Ovary (tissue), 9 donors: ENCODE results near the gene DPEP3. TPM values are rescaled to one million over a fixed set of nuclear protein-coding genes. Genes with fewer than 3 reads are reported as not detected.
A peak's percentile ranks its signal among the peaks of the same experiment; 100 is the strongest.
"Not testable (repeated sequence)": the region's sequence is repeated elsewhere in the genome, so short reads cannot be mapped to it uniquely, and the experiment has no call there.

Experiments used
- DNase-seq, 5 donors: peaks; one replicate each; pipeline ENCODE4 v3.0.0-alpha.2; 2019 to 2020
- H3K27ac ChIP-seq, 2 donors: fragments of 200-600 bp; one replicate each; pipeline versions ENCODE4 v1.5.1 to v1.8.0; 2019 to 2022
- H3K27me3 ChIP-seq: fragments of 200-600 bp; one replicate; pipeline ENCODE4 v1.8.0; 2022
- H3K36me3 ChIP-seq: fragments of 200-600 bp; sonication (generic); one replicate; pipeline ENCODE4 v1.5.1; 2019
- H3K4me1 ChIP-seq: one replicate; pipeline ENCODE4 v1.8.1; 2013; ENCODE audit warnings: mild to moderate bottlenecking, moderate library complexity; ENCODE audit not compliant: insufficient read depth
- H3K4me3 ChIP-seq: fragments of 200-600 bp; sonication (generic); one replicate; pipeline ENCODE4 v1.5.1; 2017
- H3K9me3 ChIP-seq, 2 donors: fragments of 200-600 bp in 1 of 2; sonication (generic) in 1 of 2; one replicate each; pipeline versions ENCODE4 v1.5.1 to v1.8.1; 2013 to 2019; ENCODE audit warnings: mild to moderate bottlenecking in 1 of 2, moderate library complexity in 1 of 2
- EP300 ChIP-seq: sonication (generic); formaldehyde crosslinking; IDR thresholded peaks from one replicate; pipeline ENCODE4 v1.6.1; 2017; ENCODE audit warnings: antibody characterized with exemption
- POLR2A ChIP-seq: fragments of 450-650 bp; IDR thresholded peaks from one replicate; pipeline ENCODE4 v1.6.1; 2017; ENCODE audit warnings: antibody characterized with exemption, mild to moderate bottlenecking, moderate library complexity
- WGBS, 3 donors: extraction: QIAGEN DNeasy Blood & Tissue Kit in 1 of 3; methylation state at CpG; one replicate each; pipeline versions ENCODE4 v1.1.5 to v1.1.7; 2013 to 2017; 5-methylcytosine and 5-hydroxymethylcytosine counted together
- intact Hi-C, 4 donors: fragments of 100-400 bp; cut with DNase I; formaldehyde crosslinking; loops; one replicate each; pipeline versions ENCODE4 v1.11.0 to v1.15.1; 2022 to 2023
- polyA plus RNA-seq, 2 donors: library from polyadenylated mRNA; stranded (reverse); fragments of 200-250 nt in 1 of 2; fragments of 350-450 nt in 1 of 2; fragmentation: Illumina TruSeq in 1 of 2; extraction: RNeasy Lipid Tissue Mini Kit (QIAGEN cat#74804) in 1 of 2; gene quantifications; one replicate each; pipeline ENCODE4 v1.2.3, GENCODE V29; 2013 to 2014
- total RNA-seq, 7 donors: library from RNA; depleted of rRNA in 2 of 7; stranded (reverse); fragments of >200 nt in 2 of 7; fragmentation: NEBNext Ultra II Directional in 3 of 7; extraction: Animal tissue kit (Norgen Biotek cat#: 25700) in 3 of 7; gene quantifications; one replicate each; pipeline versions ENCODE4 v1.1.0 to v1.2.4, GENCODE V29; 2016 to 2023
- TF ChIP-seq, protein P1 (sequence below), 3 donors: fragments of 450-650 bp in 2 of 3; fragments of 200-600 bp in 1 of 3; IDR thresholded peaks; one replicate each; pipeline versions ENCODE4 v1.5.1 to v1.8.0; 2016 to 2022; ENCODE audit warnings: antibody characterized with exemption in 3 of 3, mild to moderate bottlenecking in 1 of 3
- donor health status: DM: no; HTN: no; CAD: no; lungs with moderate emphysema.
- donor health status: DM: no; HTN: no; CAD: no.
- donor health status: Bipolar disorder and iron deficiency.
- donor health status: DM: yes; HTN: yes; CAD: no.
- donor health status: DM: no; HTN: no; CAD: no.
- donor health status: DM: yes; HTN: yes; CAD: no.

Gene DPEP3
- total and polyA plus RNA-seq, 9 donors: 0.05 to 0.23 TPM; not detected in 7

DNA sequence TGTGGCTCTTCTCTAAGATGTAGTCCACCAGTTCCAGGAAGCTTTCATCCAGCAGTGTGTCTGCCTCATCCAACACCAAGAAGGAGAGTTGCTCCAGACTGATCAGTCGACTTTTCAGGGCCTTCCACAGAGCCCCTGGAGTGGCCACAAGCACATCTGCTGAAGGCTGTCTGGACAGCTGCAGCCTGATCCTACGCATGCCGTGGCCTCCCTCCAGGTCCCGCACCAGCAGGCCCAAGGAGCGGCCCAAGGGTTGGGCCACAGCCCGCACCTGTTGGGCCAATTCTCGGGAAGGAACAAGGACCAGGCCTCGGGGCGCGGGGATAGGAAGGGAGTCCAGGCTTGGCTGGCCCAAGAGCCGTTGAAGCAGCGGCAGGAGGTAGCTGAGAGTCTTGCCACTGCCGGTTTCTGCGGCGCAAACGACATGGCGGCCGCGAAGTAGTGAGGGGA is 42.0 kb upstream of the DPEP3 start:
- Histone ChIP-seq H3K36me3 (no peaks in the 10 kb centered on the region), H3K9me3 (no peaks in the 10 kb centered on the region), H3K27me3 (no peaks in the 10 kb centered on the region), H3K4me1 (peaks cover 9% of the 10 kb centered on the region), H3K27ac (peak overlapping the region in 1 of 2 donors; percentile 74), H3K4me3 (peak overlapping the region; percentile 92)
- intact Hi-C loops: loop anchor here in 1 of 4 donors (10.0 kb wide), 1 partner anchor 348 kb away; no protein-coding TSS in a partner anchor
- WGBS, 3 donors: 2 to 14% (median 10%) methylated on average over 10 to 19 of the region's 19 CpGs
- TF ChIP-seq, protein P1, sequence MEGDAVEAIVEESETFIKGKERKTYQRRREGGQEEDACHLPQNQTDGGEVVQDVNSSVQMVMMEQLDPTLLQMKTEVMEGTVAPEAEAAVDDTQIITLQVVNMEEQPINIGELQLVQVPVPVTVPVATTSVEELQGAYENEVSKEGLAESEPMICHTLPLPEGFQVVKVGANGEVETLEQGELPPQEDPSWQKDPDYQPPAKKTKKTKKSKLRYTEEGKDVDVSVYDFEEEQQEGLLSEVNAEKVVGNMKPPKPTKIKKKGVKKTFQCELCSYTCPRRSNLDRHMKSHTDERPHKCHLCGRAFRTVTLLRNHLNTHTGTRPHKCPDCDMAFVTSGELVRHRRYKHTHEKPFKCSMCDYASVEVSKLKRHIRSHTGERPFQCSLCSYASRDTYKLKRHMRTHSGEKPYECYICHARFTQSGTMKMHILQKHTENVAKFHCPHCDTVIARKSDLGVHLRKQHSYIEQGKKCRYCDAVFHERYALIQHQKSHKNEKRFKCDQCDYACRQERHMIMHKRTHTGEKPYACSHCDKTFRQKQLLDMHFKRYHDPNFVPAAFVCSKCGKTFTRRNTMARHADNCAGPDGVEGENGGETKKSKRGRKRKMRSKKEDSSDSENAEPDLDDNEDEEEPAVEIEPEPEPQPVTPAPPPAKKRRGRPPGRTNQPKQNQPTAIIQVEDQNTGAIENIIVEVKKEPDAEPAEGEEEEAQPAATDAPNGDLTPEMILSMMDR (IDR thresholded peaks at IDR 0.05): no peak
- no peak for TF ChIP-seq EP300
- no peak for TF ChIP-seq POLR2A
- DNase-seq: peak in 1 of 5 donors; percentile 25

DNA sequence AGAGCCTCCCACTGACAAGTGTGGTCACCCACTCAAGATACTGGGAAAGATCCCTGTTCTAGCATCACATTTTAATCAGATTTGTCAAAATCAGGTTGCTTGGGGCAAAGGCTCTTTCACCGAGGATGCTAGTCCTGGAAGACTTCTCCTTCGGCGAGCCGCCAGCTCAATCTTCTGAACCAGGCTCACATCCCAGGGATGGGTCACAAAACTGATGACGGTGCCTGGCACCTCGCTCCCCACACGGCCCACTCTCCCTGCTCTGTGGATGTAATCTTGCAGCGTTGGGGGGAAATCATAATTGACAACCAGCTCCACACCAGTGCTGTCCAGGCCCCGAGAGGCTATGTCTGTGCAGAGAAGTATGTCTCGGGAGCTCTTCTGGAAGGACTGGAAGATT is 41.2 kb upstream of the DPEP3 start:
- Histone ChIP-seq H3K36me3 (no peaks in the 10 kb centered on the region), H3K9me3 (no peaks in the 10 kb centered on the region), H3K27ac (no peak overlapping the region), H3K4me1 (peaks cover 9% of the 10 kb centered on the region), H3K27me3 (no peaks in the 10 kb centered on the region), H3K4me3 (no peak overlapping the region)
- TF ChIP-seq EP300 (no peak), POLR2A (no peak)
- TF ChIP-seq, protein P1 (IDR thresholded peaks at IDR 0.05): no peak
- WGBS, 3 donors: 90 to 93% (median 91%) methylated on average over 10 of the region's 10 CpGs
- intact Hi-C loops: loop anchor here in 1 of 4 donors (10.0 kb wide), 1 partner anchor 347 kb away; no protein-coding TSS in a partner anchor
- DNase-seq: no peak

DNA sequence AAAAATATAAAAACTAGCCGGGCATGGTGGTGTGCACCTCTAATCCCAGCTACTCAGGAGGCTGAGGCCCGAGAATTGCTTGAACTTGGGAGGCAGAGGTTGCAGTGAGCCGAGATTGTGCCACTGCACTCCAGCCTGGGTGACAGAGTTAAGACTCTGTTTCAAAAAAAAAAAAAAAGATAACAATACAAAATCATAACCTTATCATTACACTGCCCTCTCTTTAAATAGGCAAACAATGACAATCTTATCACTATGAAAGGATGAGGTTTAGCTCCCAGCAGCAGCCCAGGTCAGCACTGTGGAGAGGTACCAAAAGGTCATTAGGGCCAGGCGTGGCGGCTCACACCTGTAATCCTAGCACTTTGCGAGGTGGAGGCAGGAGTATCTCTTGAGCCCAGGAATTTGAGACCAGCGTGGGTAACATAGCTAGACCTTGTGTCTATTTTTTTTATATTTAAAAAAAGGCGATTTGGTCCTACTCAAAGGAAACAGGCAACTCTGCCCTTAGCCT is 38.9 kb upstream of the DPEP3 start:
- intact Hi-C loops: no loop called here
- TF ChIP-seq POLR2A (no peak), EP300 (no peak)
- TF ChIP-seq, protein P1 (IDR thresholded peaks at IDR 0.05): no peak
- H3K9me3 ChIP-seq: no peaks in the 10 kb centered on the region
- DNase-seq: no peak
- 65 to 71% (median 66%) methylated on average over 8 of the region's 8 CpGs for WGBS, 3 donors
- peaks cover 9% of the 10 kb centered on the region for H3K4me1 ChIP-seq
- H3K27me3 ChIP-seq: no peaks in the 10 kb centered on the region
- H3K36me3 ChIP-seq: no peaks in the 10 kb centered on the region
- H3K4me3 ChIP-seq: no peak overlapping the region
- H3K27ac ChIP-seq: no peak overlapping the region

DNA sequence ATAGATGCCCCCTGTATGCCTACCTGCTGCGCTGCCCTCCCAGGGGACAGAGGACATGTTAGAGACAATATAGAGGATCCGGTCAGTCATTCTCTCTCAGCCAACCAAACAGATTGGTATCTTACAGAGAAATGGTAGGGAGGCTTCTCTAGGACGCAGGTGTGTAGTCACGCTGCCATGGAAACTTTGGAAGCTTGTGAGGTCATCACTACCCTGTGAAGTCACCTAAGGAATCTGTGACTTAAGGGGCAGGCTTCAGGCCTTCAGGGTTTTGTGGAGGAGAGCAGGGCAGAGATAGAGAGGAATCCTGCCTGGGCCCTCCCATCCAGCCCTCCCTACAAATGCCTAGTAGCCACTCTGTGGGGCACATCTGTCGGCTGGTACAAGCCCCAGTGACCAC is 35.4 kb upstream of the DPEP3 start, which contains the start of gene DPEP2NB:
DPEP2NB (minus strand) TSS at position 231 of the 400 bp plus-strand sequence; CDS start at position 90, 141 bp downstream.
- 80 to 89% (median 84%) methylated on average over 5 of the region's 5 CpGs for WGBS, 3 donors
- H3K27me3 ChIP-seq: no peaks in the 10 kb centered on the region
- no peaks in the 10 kb centered on the region for H3K4me1 ChIP-seq
- no peaks in the 10 kb centered on the region for H3K36me3 ChIP-seq
- TF ChIP-seq EP300: no peak
- H3K4me3 ChIP-seq: no peak within 1 kb of the TSS
- no peak within 1 kb of the TSS for H3K27ac ChIP-seq
- H3K9me3 ChIP-seq: no peaks in the 10 kb centered on the region
- intact Hi-C loops: no loop called here
- no peak for DNase-seq

DNA sequence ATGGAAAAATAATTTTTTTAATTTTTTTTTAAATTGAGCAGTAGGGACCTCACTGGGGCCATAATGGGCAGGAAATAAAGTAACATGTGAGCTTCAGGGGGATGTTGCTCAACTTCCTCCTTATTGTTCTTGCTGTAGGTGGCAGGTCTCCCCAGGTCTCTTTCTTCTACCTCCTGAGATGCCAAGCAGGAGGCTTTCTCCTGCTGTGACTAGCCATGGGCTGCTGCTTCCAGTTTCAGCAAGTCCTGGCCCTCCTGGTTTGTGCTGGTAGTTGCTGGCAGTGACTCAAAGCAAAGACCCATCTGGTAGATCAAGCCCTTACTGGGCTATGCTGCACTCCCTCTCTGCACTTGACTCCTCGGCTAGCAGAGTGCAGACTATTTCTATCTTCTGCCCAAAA is 33.1 kb upstream of the DPEP3 start:
- Histone ChIP-seq H3K27ac (no peak overlapping the region), H3K27me3 (no peaks in the 10 kb centered on the region), H3K4me1 (no peaks in the 10 kb centered on the region), H3K4me3 (no peak overlapping the region), H3K9me3 (no peaks in the 10 kb centered on the region), H3K36me3 (no peaks in the 10 kb centered on the region)
- intact Hi-C loops: no loop called here
- TF ChIP-seq, protein P1 (IDR thresholded peaks at IDR 0.05): no peak
- no peak for TF ChIP-seq POLR2A
- TF ChIP-seq EP300: no peak
- DNase-seq: no peak
- WGBS, 3 donors: 42 to 63% (median 53%) methylated on average over 1 of the region's 1 CpG

DNA sequence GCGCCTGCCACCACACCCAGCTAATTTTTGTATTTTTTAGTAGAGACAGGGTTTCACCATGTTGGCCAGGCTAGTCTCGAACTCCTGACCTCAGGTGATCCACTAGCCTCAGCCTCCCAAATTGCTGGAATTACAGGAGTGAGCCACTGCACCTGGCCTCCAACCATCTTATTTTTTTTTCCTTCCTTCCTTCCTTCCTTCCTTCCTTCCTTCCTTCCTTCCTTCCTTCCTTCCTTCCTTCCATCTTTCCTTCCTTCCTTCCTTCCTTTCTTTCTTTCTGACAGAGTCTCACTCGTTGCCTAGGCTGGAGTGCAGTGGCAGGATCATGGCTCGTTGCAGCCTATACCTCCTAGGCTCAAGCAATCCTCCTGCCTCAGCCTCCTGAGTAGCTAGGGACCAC is 29.6 kb upstream of the DPEP3 start:
- DNase-seq, H3K27ac ChIP-seq, H3K4me1 ChIP-seq, H3K4me3 ChIP-seq, intact Hi-C loops, H3K9me3 ChIP-seq, H3K27me3 ChIP-seq, H3K36me3 ChIP-seq: not testable (repeated sequence)
- 75 to 87% (median 84%) methylated on average over 4 of the region's 4 CpGs for WGBS, 3 donors
